K562 (cell line): Measurements from ENCODE around the gene ADGRB3. TPM values are rescaled to one million over a fixed set of nuclear protein-coding genes. Genes with fewer than 3 reads are reported as not detected.

ENCODE experiments used
- ATAC-seq: fragments of 200-7000 bp; cut with Tn5 transposase; 3 replicates; pipeline ENCODE4 v1.9.1; 2020; ENCODE audit warnings: moderate library complexity
- BruUV-seq: library from RNA; stranded (reverse); fragments of 400-500 nt; replicated peaks from 2 replicates; lab custom pipeline; 2021; lab: Mats Ljungman, UMichigan
- CTCF ChIA-PET: fragments of 300-600 bp; formaldehyde crosslinking; extraction: SDS; loops from one replicate; lab custom pipeline; 2021; ENCODE audit warnings: low intra/inter-chr PET ratio; lab: Yijun Ruan, JAX
- POLR2A ChIA-PET: fragments of 300-600, 350-650 bp; sonication (Branson Sonifier 250); formaldehyde crosslinking; extraction: SDS; loops from one replicate; lab custom pipeline; 2021; ENCODE audit warnings: antibody characterized with exemption, inconsistent platforms; lab: Yijun Ruan, JAX
- DNase-seq, 4 experiments: peaks; one replicate each; pipeline versions ENCODE4 v3.0.0 to v3.0.0-alpha.2; 2011 to 2018; ENCODE audit warnings: low spot score in 3 of 4, mixed read lengths in 3 of 4; ENCODE audit errors: extremely low read depth in 1 of 4
- FAIRE-seq: peaks from 2 replicates; lab custom pipeline; 2011; peaks lifted over from hg19 to GRCh38; lab: Jason Lieb, UNC
- H2AFZ ChIP-seq: 2 replicates; pipeline ENCODE4 v1.6.0; 2011; ENCODE audit warnings: low read depth, low read length, control low read depth, inconsistent platforms
- H3K27ac ChIP-seq: fragments of 200-600 bp; 3 replicates; pipeline ENCODE4 v1.8.0; 2011; ENCODE audit warnings: low read depth, mild to moderate bottlenecking, control low read depth, inconsistent platforms, low read length, moderate library complexity, mixed read lengths; ENCODE audit errors: extremely low read depth
- H3K27me3 ChIP-seq, 2 experiments: fragments of 300-600 bp in 1 of 2; 2 replicates in 1 of 2; 3 replicates in 1 of 2; pipeline versions ENCODE4 v1.6.0 to v1.8.0; 2011; ENCODE audit warnings: inconsistent platforms in 2 of 2, low read length in 2 of 2, mild to moderate bottlenecking in 1 of 2, mixed read lengths in 1 of 2, moderate library complexity in 1 of 2; ENCODE audit not compliant: control insufficient read depth in 2 of 2, insufficient read depth in 2 of 2
- H3K36me3 ChIP-seq: fragments of 300-600 bp; 3 replicates; pipeline ENCODE4 v1.8.0; 2011; ENCODE audit warnings: mild to moderate bottlenecking, low read length, inconsistent platforms; ENCODE audit not compliant: control insufficient read depth, insufficient read depth
- H3K4me1 ChIP-seq, 2 experiments: fragments of 200-600 bp in 1 of 2; replicated peaks in 1 of 2; 2 replicates in 1 of 2; 3 replicates in 1 of 2; pipeline versions ENCODE4 v1.5.1 to v1.8.0; 2011; ENCODE audit warnings: inconsistent platforms in 2 of 2, low read length in 2 of 2, mild to moderate bottlenecking in 1 of 2, mixed read lengths in 1 of 2, moderate library complexity in 1 of 2; ENCODE audit not compliant: control insufficient read depth in 2 of 2, insufficient read depth in 2 of 2
- H3K4me2 ChIP-seq: 2 replicates; pipeline ENCODE4 v1.6.1; 2011; ENCODE audit warnings: low read length, control low read depth, inconsistent platforms, mixed read lengths; ENCODE audit not compliant: insufficient read depth
- H3K4me3 ChIP-seq: fragments of 200-600 bp; sonication (generic), shearing (Covaris generic); 2 replicates; pipeline ENCODE4 v1.5.1; 2016; ENCODE audit warnings: control low read depth, inconsistent platforms
- H3K79me2 ChIP-seq: fragments of 200-600 bp; 3 replicates; pipeline ENCODE4 v1.8.0; 2011; ENCODE audit warnings: low read length, inconsistent platforms; ENCODE audit not compliant: control insufficient read depth, insufficient read depth
- H3K9ac ChIP-seq, 2 experiments: 2 replicates each; pipeline versions ENCODE4 v1.6.0 to v1.6.1; 2011; ENCODE audit warnings: low read depth in 2 of 2, low read length in 2 of 2, control low read depth in 1 of 2, inconsistent platforms in 1 of 2, mild to moderate bottlenecking in 1 of 2, mixed read lengths in 1 of 2; ENCODE audit not compliant: insufficient read depth in 1 of 2
- H3K9me1 ChIP-seq: one replicate; pipeline ENCODE4 v1.6.0; 2011; ENCODE audit warnings: inconsistent platforms, mild to moderate bottlenecking, low read length, moderate library complexity; ENCODE audit not compliant: control insufficient read depth, insufficient read depth
- H3K9me3 ChIP-seq: replicated peaks from 2 replicates; pipeline ENCODE4 v1.5.1; 2011; ENCODE audit warnings: low read depth, low read length, inconsistent platforms; ENCODE audit not compliant: control insufficient read depth, insufficient read depth
- H4K20me1 ChIP-seq: replicated peaks from 2 replicates; pipeline ENCODE4 v1.6.1; 2011; ENCODE audit warnings: low read length, inconsistent platforms, mixed read lengths; ENCODE audit not compliant: control insufficient read depth, insufficient read depth
- CREM ChIP-seq: IDR thresholded peaks from 2 replicates; pipeline ENCODE4 v1.6.1; 2014; ENCODE audit warnings: antibody characterized with exemption, low read depth
- MIER1 ChIP-seq: fragments of 450-650 bp; IDR thresholded peaks from 2 replicates; pipeline ENCODE4 v1.6.1; 2016; ENCODE audit warnings: antibody characterized with exemption, mild to moderate bottlenecking, low read depth
- MTA3 ChIP-seq: fragments of 450-650 bp; formaldehyde crosslinking; IDR thresholded peaks from 2 replicates; pipeline ENCODE4 v1.6.1; 2017; ENCODE audit warnings: mild to moderate bottlenecking, borderline replicate concordance
- NEUROD1 ChIP-seq: fragments of 150-350 bp; IDR thresholded peaks from 2 replicates; pipeline ENCODE4 v1.6.1; 2014; ENCODE audit warnings: borderline replicate concordance, low read length, low read depth; ENCODE audit not compliant: partially characterized antibody
- TRIM28 ChIP-seq: fragments of 450-650 bp; IDR thresholded peaks from 2 replicates; pipeline ENCODE4 v1.6.1; 2017
- WGBS: fragments of 100-300 bp; shearing (Covaris generic); methylation state at CpG from one replicate; pipeline ENCODE4 v1.1.6; 2016; ENCODE audit warnings: low coverage, mixed read lengths; ENCODE audit not compliant: insufficient coverage; ENCODE audit errors: missing lambda C conversion rate; 5-methylcytosine and 5-hydroxymethylcytosine counted together
- in situ Hi-C: fragments of 300-500 bp; cut with MboI; formaldehyde crosslinking; loops from 4 replicates; pipeline ENCODE4 v1.15.0; 2018; ENCODE audit warnings: inconsistent platforms, mixed read lengths
- intact Hi-C: fragments of 100-400 bp; cut with micrococcal nuclease; formaldehyde crosslinking; loops from 2 replicates; pipeline ENCODE4 v1.14.2; 2022
- polyA plus RNA-seq, 8 experiments: library from polyadenylated mRNA; depleted of rRNA in 4 of 8; stranded (reverse) in 5 of 8; unstranded in 3 of 8; fragments of >200 nt; fragmentation: Nextera tagmentation in 2 of 8; fragmentation: Illumina TruSeq in 1 of 8; extraction: Ambion mirVana in 2 of 8; extraction: Trizol in 1 of 8; gene quantifications; 2 replicates each; pipeline versions ENCODE4 v1.2.1 to v1.2.3, GENCODE V29; 2011 to 2014; ENCODE audit warnings: inconsistent platforms in 1 of 8, missing spikeins in 1 of 8
- total RNA-seq, 7 experiments: library from RNA; depleted of rRNA in 6 of 7; stranded (reverse); fragments of >200 nt in 6 of 7; fragmentation: Illumina TruSeq in 2 of 7; extraction: Trizol in 2 of 7; gene quantifications; 2 replicates each; pipeline versions ENCODE4 v1.2.1 to v1.2.3, GENCODE V29; 2011 to 2021; ENCODE audit warnings: low replicate concordance in 1 of 7
- TF ChIP-seq, protein P1 (sequence below): IDR thresholded peaks from 2 replicates; pipeline ENCODE4 v1.6.1; 2011; ENCODE audit warnings: borderline replicate concordance, low read depth, mild to moderate bottlenecking, moderate library complexity, low read length; ENCODE audit not compliant: insufficient read depth, poor library complexity, severe bottlenecking
- TF ChIP-seq, protein P2 (sequence below): fragments of 250-450 bp; sonication (Bioruptor Pico); IDR thresholded peaks from 2 replicates; pipeline ENCODE4 v1.9.0; 2021; ENCODE audit warnings: mild to moderate bottlenecking, inconsistent platforms

ADGRB3 gene
- total and polyA plus RNA-seq, 9 of the 15 experiments (the other 6 are each of a cell fraction or from before 2014, with no cell fraction given), result 0.90 to 7.8 (median 2.4) TPM

DNA sequence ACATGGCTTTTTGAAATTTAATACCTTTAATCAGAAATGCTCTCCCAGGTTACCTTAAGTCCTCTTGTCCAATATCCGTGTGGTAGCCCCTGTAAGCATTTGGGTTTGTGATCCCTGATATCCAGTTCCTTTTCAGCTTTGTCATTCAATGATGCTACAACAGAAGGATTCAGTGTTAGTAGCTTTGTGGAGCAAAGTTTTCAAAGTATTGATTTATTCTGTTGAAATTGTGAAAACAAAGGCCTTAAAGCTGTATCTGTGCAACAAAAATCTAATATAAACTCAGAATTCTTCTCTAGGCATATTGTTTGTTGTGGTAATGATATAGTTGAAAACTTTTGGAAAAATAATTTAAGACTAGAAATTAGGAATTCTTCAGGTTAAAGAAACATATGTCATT, 91.9 kb downstream of the ADGRB3 start:
- ChIA-PET POLR2A (interaction anchor here (1.0 to 2.6 kb wide), 3 partner anchors 11 to 22 kb away, joined by 3 to 16 read pairs (median 5); no protein-coding TSS in a partner anchor), CTCF (no interaction called here)
- intact Hi-C loops (no loop called here), in situ Hi-C loops (no loop called here)
- no peak overlapping the region for H3K27ac ChIP-seq
- no peaks in the 10 kb centered on the region for H3K36me3 ChIP-seq
- no peaks in the 10 kb centered on the region for H3K27me3 ChIP-seq
- no TSS peak for BruUV-seq
- no peaks in the 10 kb centered on the region for H3K9me3 ChIP-seq
- ATAC-seq (no peak), DNase-seq (no peak), FAIRE-seq (no peak)
- no peak overlapping the region for H3K4me2 ChIP-seq
- peaks cover 4 to 20% of the 10 kb centered on the region in 2 experiments; a peak in 3 of 5 replicates for H3K4me1 ChIP-seq
- TF ChIP-seq MTA3 (no peak), NEUROD1 (no peak), MIER1 (no peak), TRIM28 (no peak), CREM (no peak)
- TF ChIP-seq, protein P1, sequence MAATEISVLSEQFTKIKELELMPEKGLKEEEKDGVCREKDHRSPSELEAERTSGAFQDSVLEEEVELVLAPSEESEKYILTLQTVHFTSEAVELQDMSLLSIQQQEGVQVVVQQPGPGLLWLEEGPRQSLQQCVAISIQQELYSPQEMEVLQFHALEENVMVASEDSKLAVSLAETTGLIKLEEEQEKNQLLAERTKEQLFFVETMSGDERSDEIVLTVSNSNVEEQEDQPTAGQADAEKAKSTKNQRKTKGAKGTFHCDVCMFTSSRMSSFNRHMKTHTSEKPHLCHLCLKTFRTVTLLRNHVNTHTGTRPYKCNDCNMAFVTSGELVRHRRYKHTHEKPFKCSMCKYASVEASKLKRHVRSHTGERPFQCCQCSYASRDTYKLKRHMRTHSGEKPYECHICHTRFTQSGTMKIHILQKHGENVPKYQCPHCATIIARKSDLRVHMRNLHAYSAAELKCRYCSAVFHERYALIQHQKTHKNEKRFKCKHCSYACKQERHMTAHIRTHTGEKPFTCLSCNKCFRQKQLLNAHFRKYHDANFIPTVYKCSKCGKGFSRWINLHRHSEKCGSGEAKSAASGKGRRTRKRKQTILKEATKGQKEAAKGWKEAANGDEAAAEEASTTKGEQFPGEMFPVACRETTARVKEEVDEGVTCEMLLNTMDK, result no peak
- TF ChIP-seq, protein P2, sequence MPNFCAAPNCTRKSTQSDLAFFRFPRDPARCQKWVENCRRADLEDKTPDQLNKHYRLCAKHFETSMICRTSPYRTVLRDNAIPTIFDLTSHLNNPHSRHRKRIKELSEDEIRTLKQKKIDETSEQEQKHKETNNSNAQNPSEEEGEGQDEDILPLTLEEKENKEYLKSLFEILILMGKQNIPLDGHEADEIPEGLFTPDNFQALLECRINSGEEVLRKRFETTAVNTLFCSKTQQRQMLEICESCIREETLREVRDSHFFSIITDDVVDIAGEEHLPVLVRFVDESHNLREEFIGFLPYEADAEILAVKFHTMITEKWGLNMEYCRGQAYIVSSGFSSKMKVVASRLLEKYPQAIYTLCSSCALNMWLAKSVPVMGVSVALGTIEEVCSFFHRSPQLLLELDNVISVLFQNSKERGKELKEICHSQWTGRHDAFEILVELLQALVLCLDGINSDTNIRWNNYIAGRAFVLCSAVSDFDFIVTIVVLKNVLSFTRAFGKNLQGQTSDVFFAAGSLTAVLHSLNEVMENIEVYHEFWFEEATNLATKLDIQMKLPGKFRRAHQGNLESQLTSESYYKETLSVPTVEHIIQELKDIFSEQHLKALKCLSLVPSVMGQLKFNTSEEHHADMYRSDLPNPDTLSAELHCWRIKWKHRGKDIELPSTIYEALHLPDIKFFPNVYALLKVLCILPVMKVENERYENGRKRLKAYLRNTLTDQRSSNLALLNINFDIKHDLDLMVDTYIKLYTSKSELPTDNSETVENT (CRISPR knock-in tag), result no peak
- H3K9ac ChIP-seq, result no peak overlapping the region
- no peaks in the 10 kb centered on the region for H4K20me1 ChIP-seq
- no peak overlapping the region for H3K4me3 ChIP-seq
- H2AFZ ChIP-seq, result no peak overlapping the region
- no peaks in the 10 kb centered on the region for H3K9me1 ChIP-seq
- WGBS, result 73% methylated on average over 1 of the region's 1 CpG
- H3K79me2 ChIP-seq, result no peaks in the 10 kb centered on the region
